Transverse colon (tissue), 4 donors: Measurements from ENCODE around the gene ARHGAP1. TPM values are rescaled to one million over a fixed set of nuclear protein-coding genes. Genes with fewer than 3 reads are reported as not detected.

Experiments used
- DNase-seq: peaks from one replicate; pipeline ENCODE4 v3.0.0-alpha.2; 2019
- H3K27ac ChIP-seq, 4 donors: fragments of 200-600 bp; sonication (generic); 2 replicates each; pipeline ENCODE4 v1.5.1; 2016 to 2018; ENCODE audit warnings: inconsistent platforms in 4 of 4
- H3K27me3 ChIP-seq: fragments of 200-600 bp; sonication (generic); 2 replicates; pipeline ENCODE4 v1.5.1; 2017; ENCODE audit warnings: inconsistent platforms
- H3K36me3 ChIP-seq, 4 donors: fragments of 200-600 bp; sonication (generic); 2 replicates each; pipeline ENCODE4 v1.5.1; 2017 to 2019; ENCODE audit warnings: inconsistent platforms in 4 of 4
- H3K4me1 ChIP-seq, 4 donors: fragments of 200-600 bp; sonication (generic); 2 replicates each; pipeline ENCODE4 v1.5.1; 2017 to 2020; ENCODE audit warnings: inconsistent platforms in 4 of 4
- H3K4me3 ChIP-seq, 4 donors: fragments of 200-600 bp; sonication (generic); 1 replicate in 1 of 4; 2 replicates in 3 of 4; pipeline versions ENCODE4 v1.5.1 to v1.6.1; 2017 to 2019; ENCODE audit warnings: inconsistent platforms in 4 of 4
- H3K9me3 ChIP-seq, 2 donors: fragments of 200-600 bp; sonication (generic); 2 replicates each; pipeline ENCODE4 v1.5.1; 2017 to 2019; ENCODE audit warnings: inconsistent platforms in 2 of 2
- EP300 ChIP-seq: sonication (generic); formaldehyde crosslinking; IDR thresholded peaks from one replicate; pipeline ENCODE4 v1.6.1; 2017; ENCODE audit warnings: antibody characterized with exemption, low read depth
- POLR2A ChIP-seq: fragments of 450-650 bp; IDR thresholded peaks from one replicate; pipeline ENCODE4 v1.6.1; 2016; ENCODE audit warnings: antibody characterized with exemption, mild to moderate bottlenecking, moderate library complexity
- POLR2AphosphoS5 ChIP-seq, 3 donors: sonication (generic); formaldehyde crosslinking; IDR thresholded peaks; one replicate each; pipeline ENCODE4 v1.6.1; 2016; ENCODE audit warnings: antibody characterized with exemption in 3 of 3
- WGBS, 2 donors: methylation state at CpG; one replicate each; pipeline ENCODE4 v1.1.5; 2018; ENCODE audit warnings: low coverage in 1 of 2; 5-methylcytosine and 5-hydroxymethylcytosine counted together
- in situ Hi-C, 4 donors: fragments of 200-750 bp; cut with MboI; loops; one replicate each; pipeline versions ENCODE4 v1.15.0 to v1.15.1; 2017; ENCODE audit warnings: low sequenced_read_pairs in 3 of 4, low pct_ligation_motif_present in 1 of 4, low pct_unique_long_range_greater_than_20kb in 1 of 4
- intact Hi-C: fragments of 100-400 bp; cut with DNase I; formaldehyde crosslinking; loops from one replicate; pipeline ENCODE4 v1.15.1; 2023; ENCODE audit warnings: low total_unique reads
- total RNA-seq, 4 donors: library from RNA; depleted of rRNA; stranded (reverse); fragments of >200 nt; gene quantifications; one replicate each; pipeline ENCODE4 v1.1.0, GENCODE V29; 2016
- TF ChIP-seq, protein P1 (sequence below), 5 experiments: fragments of 200-600 bp in 3 of 5; fragments of 450-650 bp in 2 of 5; sonication (generic) in 3 of 5; IDR thresholded peaks; 1 replicate in 2 of 5; 2 replicates in 3 of 5; pipeline ENCODE4 v1.5.1; 2016 to 2017; ENCODE audit warnings: antibody characterized with exemption in 5 of 5, inconsistent platforms in 3 of 5, mild to moderate bottlenecking in 2 of 5, moderate library complexity in 1 of 5

ARHGAP1 gene
- total RNA-seq, 4 donors from 2014 or later: 48.6 to 69.5 (median 50.9) TPM

DNA sequence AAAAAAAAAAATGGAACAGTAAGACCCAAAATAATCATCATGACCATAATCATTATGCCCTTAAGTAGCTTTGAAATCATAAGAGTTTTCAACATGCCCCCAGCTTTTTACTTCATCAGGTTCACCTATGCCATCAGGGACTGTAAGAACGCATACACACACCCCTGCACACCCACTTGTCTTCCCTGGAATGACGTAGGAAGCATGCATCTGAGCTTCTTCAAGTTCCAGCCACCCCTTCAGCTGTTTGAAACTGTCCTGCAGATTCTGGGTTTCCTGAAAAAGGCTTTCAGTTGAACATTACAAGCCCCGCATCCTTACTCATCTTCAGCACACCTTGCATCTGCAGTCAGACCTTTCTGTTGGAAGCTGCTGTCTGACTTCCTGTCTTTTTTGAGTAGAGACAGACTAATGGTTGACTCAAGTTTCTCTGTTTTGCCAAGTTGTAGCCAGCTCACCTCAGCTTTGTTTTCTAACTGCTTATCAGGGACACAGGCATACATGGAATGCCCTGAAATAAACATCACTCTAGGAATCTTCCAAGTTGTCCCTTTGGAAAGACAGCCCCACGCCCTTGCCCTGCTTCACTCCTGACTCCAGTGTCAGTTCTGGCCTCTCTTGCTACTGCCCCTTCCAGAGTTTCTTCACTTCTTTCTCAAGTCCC lies 37.0 kb downstream of the ARHGAP1 start:
- H3K27ac ChIP-seq: no peak overlapping the region
- 88 to 89% methylated on average over 4 of the region's 4 CpGs for WGBS, 2 donors
- DNase-seq: no peak
- peaks cover 0 to 10% (median 0%) of the 10 kb centered on the region in 4 donors for H3K4me1 ChIP-seq
- H3K4me3 ChIP-seq: no peak overlapping the region
- peaks cover 0 to 69% (median 25%) of the 10 kb centered on the region in 4 donors for H3K36me3 ChIP-seq
- H3K27me3 ChIP-seq: no peaks in the 10 kb centered on the region
- no peaks in the 10 kb centered on the region for H3K9me3 ChIP-seq
- intact Hi-C loops: no loop called here
- in situ Hi-C loops: no loop called here
- no peak for TF ChIP-seq POLR2AphosphoS5 (IDR thresholded peaks at IDR 0.05)

DNA sequence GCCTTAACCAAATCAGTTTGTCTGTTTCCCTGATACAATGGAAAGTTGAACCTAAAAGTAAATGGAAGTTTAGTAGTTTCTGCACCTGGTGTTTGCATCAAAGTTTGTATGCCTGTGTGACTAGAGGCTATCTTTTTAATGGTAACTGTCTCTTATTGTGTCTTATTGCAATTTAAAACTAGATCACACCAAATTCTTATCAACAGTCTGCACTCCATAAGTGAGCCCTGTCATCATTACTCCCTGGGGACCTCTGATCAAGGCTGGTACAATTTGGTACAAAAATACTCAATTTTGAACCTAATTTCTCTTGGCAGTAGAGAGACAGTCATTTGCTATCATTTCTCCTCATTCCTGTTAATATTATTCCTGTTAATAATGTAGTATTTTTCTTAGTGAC lies 38.1 kb downstream of the ARHGAP1 start:
- Histone ChIP-seq H3K4me1 (peaks cover 0 to 9% (median 0%) of the 10 kb centered on the region in 4 donors), H3K27me3 (no peaks in the 10 kb centered on the region), H3K4me3 (no peak overlapping the region), H3K36me3 (peaks cover 0 to 70% (median 27%) of the 10 kb centered on the region in 4 donors), H3K9me3 (no peaks in the 10 kb centered on the region), H3K27ac (no peak overlapping the region)
- intact Hi-C loops (no loop called here), in situ Hi-C loops (no loop called here)
- DNase-seq: no peak
- TF ChIP-seq, protein P1, sequence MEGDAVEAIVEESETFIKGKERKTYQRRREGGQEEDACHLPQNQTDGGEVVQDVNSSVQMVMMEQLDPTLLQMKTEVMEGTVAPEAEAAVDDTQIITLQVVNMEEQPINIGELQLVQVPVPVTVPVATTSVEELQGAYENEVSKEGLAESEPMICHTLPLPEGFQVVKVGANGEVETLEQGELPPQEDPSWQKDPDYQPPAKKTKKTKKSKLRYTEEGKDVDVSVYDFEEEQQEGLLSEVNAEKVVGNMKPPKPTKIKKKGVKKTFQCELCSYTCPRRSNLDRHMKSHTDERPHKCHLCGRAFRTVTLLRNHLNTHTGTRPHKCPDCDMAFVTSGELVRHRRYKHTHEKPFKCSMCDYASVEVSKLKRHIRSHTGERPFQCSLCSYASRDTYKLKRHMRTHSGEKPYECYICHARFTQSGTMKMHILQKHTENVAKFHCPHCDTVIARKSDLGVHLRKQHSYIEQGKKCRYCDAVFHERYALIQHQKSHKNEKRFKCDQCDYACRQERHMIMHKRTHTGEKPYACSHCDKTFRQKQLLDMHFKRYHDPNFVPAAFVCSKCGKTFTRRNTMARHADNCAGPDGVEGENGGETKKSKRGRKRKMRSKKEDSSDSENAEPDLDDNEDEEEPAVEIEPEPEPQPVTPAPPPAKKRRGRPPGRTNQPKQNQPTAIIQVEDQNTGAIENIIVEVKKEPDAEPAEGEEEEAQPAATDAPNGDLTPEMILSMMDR (IDR thresholded peaks at IDR 0.05): no peak
- TF ChIP-seq EP300 (no peak), POLR2A (no peak), POLR2AphosphoS5 (IDR thresholded peaks at IDR 0.05) (no peak)

DNA sequence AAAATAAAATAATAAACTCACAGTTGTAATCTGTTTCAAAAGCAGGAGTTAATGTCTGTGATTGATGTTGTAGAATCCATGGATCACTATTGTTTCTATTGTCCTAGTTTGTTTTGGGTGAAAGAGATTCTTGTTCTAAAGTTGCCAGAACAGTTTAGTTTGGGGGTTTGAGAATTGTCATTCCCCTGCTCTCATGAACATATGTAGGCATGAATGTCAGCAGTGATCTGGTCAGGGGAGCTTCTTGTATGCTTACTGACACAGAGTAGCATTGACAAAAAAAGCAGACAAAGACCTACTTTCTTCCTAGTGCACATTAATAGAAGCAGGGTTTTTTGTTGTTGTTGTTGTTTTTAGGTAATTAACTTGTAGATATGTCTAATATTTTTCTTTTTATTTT lies 38.6 kb downstream of the ARHGAP1 start:
- no peaks in the 10 kb centered on the region for H3K27me3 ChIP-seq
- H3K27ac ChIP-seq: no peak overlapping the region
- H3K9me3 ChIP-seq: no peaks in the 10 kb centered on the region
- H3K4me1 ChIP-seq: peaks cover 0 to 3% (median 0%) of the 10 kb centered on the region in 4 donors
- DNase-seq: no peak
- H3K4me3 ChIP-seq: no peak overlapping the region
- in situ Hi-C loops (no loop called here), intact Hi-C loops (no loop called here)
- H3K36me3 ChIP-seq: peaks cover 0 to 75% (median 29%) of the 10 kb centered on the region in 4 donors
- TF ChIP-seq, protein P1 (IDR thresholded peaks at IDR 0.05): no peak
- no peak for TF ChIP-seq EP300
- no peak for TF ChIP-seq POLR2A
- TF ChIP-seq POLR2AphosphoS5 (IDR thresholded peaks at IDR 0.05): no peak

DNA sequence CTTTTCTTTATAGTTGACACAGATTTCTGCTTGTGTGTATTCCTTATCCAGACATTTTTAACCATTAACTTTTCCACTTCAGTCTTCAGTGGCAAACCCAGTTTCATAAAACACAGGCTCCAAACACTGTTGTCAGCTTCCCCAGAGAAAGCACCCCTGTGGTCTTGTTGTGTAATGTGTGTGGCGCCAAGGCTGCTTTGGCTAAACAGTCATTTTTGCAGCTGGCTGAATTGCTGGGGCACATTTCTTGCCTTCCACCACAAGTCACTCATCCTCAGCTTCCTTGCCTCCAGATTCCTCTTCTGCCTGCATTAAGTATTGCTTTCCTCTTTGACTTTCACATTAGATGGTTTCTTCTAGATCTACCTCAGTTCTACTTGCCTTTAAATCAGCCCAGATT lies 40.5 kb downstream of the ARHGAP1 start:
- in situ Hi-C loops: no loop called here
- H3K27me3 ChIP-seq: no peaks in the 10 kb centered on the region
- no peak for DNase-seq

More for the DNA sequence above, 40.5 kb downstream of the ARHGAP1 start:
- Histone ChIP-seq H3K36me3 (peaks cover 0 to 83% (median 30%) of the 10 kb centered on the region in 4 donors), H3K4me1 (no peaks in the 10 kb centered on the region), H3K9me3 (no peaks in the 10 kb centered on the region), H3K27ac (no peak overlapping the region), H3K4me3 (no peak overlapping the region)
- intact Hi-C loops: no loop called here
- WGBS, 2 donors: 100% methylated on average over 1 of the region's 1 CpG; no CpG with 5 or more reads in 1 of the 2 donors
- no peak for TF ChIP-seq POLR2AphosphoS5 (IDR thresholded peaks at IDR 0.05)
- no peak for TF ChIP-seq POLR2A
- TF ChIP-seq EP300: no peak
- TF ChIP-seq, protein P1 (IDR thresholded peaks at IDR 0.05): no peak
